Activated T-cell treated with anti-CD3 and anti-CD28 coated beads for 1 hour (primary cell): ENCODE measurements around the gene DCLRE1C.
"Not testable (repeated sequence)": the region's sequence is repeated elsewhere in the genome, so short reads cannot be mapped to it uniquely, and the experiment has no call there.

Experiments used
- DNase-seq: peaks from one replicate; pipeline ENCODE4 v3.0.0-alpha.2; 2020; ENCODE audit warnings: low read depth

DCLRE1C gene

GRCh38 chr10:14880229-14880628 lies 73.7 kb downstream of the DCLRE1C start:
- DNase-seq, result no peak

DNA sequence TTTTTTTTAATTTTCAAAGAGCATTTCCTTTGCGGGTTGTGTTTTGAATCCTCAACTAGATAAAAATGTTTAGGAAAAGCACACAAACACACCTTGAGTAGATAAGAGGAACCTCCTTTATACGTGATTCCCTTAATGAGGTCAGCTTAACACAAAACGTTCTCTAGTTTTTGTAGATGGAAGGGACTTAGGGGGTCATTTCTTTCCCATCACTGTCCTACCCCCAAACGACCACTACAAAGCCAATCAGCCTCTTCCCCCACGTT lies 74.0 kb downstream of the DCLRE1C start:
- DNase-seq, result no peak

DNA sequence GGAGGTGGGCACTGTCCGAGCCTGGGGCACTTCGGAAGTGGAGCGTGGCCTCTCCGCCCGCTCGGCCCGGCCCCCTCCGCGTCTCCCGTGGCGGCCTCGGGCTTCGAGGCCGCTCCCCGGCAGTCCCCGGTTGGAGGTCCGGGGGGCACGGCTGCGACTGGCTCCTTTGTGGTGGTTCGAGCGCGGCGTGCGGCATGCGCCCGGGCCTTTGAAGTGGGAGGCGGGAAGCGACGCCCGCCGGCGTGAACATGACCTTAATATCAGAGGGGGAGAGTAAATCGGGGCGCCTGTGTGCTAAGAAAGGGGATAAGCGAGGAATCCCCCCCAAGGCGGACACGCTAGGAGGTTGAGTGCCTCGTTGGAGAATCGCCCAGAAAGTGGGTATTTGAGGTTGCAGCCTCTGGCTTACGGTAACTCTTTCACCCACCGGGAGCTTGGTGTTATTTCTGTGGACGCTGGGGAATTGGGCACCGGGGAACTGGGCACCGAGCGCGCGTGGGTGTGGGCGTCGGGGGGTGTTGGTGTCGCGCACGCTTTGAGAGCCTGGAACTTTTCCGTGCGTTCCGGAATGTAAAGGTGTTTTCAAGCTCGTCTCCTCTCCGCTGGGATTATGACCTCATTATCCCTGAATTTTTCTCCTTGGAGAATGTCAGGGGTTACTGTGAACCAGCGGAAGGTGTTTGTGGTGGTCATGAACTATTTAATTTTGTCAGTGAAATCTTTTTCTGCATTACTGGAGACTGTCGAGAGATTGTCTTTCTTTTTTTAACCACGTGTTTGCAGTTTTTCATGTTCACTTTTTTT lies 74.6 kb downstream of the DCLRE1C start:
- peak; percentile 12 for DNase-seq

GRCh38 chr10:14878266-14879123 lies 75.4 kb downstream of the DCLRE1C start, which contains the start of gene SUV39H2:
Gene SUV39H2 (plus strand): TSS chr10:14878866. CDS start chr10:14878889, 23 bp downstream.
- peak; percentile 83 for DNase-seq

DNA sequence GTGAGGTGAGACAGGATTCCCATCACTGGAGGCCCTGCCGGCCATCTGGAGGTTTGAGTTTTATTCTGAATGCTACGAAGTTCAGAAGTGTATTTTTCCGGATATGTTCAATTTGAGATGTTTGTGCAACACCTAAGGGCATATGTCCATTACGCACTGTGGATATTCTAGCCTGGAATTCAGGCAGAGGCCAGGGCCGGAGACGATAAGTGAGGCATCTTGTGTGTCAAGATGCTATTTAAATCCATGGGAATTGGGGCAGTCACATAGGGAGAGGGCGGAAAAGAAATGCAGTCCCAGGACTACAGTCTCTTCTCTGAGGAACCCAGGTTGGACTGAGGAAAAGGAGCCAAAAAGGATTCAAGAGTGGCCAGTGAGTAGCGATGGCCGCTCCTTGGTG lies 77.1 kb downstream of the DCLRE1C start:
- DNase-seq, result no peak

- no peak for DNase-seq
Observed at GRCh38 chr10:14875941-14876340, 78.0 kb downstream of the DCLRE1C start.

DNA sequence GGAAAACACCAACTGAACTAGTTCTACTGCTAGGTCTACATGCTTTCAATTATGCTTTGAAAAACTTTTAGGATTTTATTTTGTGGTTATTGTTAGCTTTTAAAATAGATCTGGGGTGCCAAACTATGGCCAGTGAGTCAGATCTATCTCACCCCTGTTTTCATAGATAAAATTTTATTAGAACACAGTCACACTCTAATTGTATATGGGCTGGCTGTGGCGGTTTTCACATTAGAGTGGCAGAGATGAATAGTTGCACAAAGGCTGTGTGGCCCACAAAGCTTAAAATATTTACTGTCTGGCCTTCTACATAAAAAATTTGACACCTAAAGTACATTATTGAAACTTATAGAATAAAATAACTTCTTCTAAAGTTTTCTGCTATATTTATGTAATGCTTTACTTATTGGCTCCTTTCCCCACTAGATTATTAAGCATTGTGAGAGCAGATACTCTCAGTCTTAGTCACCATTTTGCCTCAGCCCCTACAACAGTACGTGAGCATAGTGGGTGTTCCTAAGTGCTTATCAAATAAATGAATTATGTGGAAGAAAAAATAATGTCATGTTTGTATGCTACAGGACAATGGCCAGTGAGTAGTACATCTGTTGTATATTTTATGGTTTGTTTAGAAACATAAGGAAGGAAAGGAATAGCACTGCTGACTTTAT lies 80.7 kb downstream of the DCLRE1C start:
- no peak for DNase-seq

GRCh38 chr10:14864871-14865270 lies 89.0 kb downstream of the DCLRE1C start:
- DNase-seq, result not testable (repeated sequence)

DNA sequence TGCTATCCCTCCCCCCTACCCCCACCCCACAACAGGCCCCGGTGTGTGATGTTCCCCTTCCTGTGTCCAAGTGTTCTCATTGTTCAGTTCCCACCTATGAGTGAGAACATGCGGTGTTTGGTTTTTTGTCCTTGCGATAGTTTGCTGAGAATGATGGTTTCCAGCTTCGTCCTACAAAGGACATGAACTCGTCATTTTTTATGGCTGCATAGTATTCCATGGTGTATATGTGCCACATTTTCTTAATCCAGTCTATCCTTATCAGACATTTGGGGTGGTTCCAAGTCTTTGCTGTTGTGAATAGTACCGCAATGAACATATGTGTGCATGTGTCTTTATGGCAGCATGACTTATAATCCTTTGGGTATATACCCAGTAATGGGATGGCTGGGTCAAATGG lies 89.4 kb downstream of the DCLRE1C start:
- DNase-seq, result not testable (repeated sequence)

DNA sequence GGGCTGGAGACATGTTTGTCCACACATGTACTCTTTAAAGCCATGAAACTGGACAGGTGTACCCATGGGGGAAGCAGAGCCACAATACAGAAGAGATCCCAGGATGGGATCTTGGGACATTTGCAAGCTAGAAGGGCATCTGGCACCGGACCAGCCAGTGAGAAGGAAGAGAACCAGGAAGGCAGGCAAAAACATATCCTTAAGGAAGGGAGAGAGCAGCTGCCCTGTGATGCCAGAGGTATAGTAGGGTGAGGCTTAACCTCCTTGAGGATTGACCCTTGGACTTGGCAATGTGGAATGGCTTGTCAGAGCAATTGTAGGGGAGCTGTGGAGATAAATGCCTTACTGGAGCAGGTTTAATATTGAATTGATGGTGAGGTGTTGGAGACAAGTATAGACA lies 93.1 kb downstream of the DCLRE1C start:
- DNase-seq, result no peak

GRCh38 chr10:14859775-14860174 lies 94.1 kb downstream of the DCLRE1C start:
- DNase-seq, result no peak

DNA sequence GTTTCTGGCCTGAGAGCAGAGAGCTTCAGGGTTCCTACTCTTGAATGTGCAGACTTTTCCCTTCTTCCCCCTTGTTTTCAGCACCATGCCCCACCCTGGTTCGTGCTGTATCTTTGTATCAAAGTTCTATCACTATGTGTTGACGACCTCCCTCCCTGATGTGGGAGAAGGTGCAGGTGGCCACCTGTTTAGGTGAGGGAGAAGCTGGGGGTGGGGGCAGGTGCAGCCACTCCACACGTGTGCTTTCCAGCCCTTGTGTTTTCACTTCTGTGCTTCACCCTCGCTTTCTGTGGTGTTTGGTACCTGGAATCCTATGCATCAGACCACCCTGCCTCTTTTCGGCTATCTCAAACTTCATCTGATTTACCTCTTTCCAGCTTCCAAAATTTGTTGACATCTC lies 94.9 kb downstream of the DCLRE1C start:
- no peak for DNase-seq

DNA sequence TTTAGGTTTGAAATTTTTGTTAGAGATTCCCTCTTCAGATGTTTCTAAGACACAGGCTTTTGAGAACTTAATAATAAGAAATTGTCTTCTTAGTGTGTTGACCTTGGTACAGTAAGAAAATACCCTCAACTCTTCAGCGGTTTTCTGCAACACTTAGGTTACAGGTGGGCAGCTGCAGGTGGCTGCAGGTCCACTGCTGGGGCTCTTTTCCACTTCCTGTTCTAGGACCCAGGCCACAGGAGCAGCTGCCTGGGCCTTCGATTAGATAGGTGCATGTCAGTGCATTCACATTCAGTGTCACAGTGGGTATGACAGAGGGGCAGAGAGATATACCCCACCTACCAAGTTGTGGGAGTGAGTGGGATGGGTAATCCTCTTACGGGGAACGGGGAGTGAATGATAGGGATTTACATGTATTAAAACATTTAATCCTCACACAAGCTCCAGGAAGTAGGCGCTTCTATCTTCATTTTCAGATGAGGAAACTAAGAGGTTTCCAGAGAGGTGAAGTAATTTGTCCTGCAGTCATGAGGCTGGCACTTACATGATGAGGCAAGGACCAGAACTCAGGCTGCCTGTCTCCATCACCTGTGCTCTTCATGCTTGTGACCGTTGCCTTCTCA lies 95.4 kb downstream of the DCLRE1C start:
- no peak for DNase-seq

DNA sequence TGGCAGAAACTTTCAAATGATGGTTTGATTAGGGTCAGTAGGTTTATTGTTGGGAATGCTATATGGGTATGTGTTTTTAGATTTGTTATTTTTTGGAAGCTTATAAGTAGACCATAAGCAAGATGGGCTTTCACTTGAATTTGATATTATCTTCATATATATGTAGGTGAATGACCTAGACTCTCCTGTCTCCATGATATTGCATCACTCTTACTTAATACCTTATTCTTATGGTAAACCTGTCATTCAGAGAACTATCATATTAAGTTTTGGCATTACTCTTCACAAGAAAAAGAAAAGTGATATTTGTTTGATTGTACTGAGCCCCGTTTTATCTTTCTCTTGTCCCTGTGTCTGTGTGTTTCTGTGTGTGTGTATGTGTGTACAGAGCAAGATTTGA lies 98.4 kb downstream of the DCLRE1C start:
- no peak for DNase-seq

DNA sequence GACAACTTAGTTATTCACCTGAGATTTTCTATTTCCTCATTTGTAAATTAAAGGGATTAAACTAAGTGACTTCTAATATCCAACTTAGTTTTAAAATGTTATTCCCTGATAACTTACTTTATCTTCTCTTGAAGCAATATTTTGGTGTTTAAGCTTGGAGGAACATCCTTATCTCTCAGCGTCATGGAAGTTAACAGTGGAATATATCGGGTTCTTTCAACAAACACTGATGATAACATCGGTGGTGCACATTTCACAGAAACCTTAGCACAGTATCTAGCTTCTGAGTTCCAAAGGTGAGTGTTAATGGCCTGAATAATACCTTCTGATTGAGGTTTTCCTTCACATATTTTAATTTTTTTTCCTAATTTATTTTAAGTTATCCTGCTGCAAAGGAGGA lies 101.7 kb downstream of the DCLRE1C start:
- no peak for DNase-seq
